Measurements from ENCODE around the gene NOTCH4. TPM values are rescaled to one million over a fixed set of nuclear protein-coding genes. Genes with fewer than 3 reads are reported as not detected.
"Not testable (repeated sequence)": the region's sequence is repeated elsewhere in the genome, so short reads cannot be mapped to it uniquely, and the experiment has no call there.

Gene NOTCH4
- total RNA-seq, 1 experiment from 2014 or later: 4.9 TPM

GRCh38 chr6:32192608-32193039 lies 31.2 kb downstream of the NOTCH4 start, which contains the start of gene GPSM3:
TSS of gene GPSM3 (minus strand) at chr6:32192643. CDS start at chr6:32192513, 130 bp downstream.
- Histone ChIP-seq H3K9me3 (replicated peaks) (no peaks in the 10 kb centered on the region), H3K36me3 (no peaks in the 10 kb centered on the region), H3K27ac (no peak within 1 kb of the TSS), H3K4me3 (no peak within 1 kb of the TSS), H3K4me1 (peaks cover 10% of the 10 kb centered on the region), H3K27me3 (no peaks in the 10 kb centered on the region)
- DNase-seq: peak; percentile 50 to 58

- no peak overlapping the region for H3K27ac ChIP-seq
- H3K27me3 ChIP-seq: no peaks in the 10 kb centered on the region
- H3K36me3 ChIP-seq: no peaks in the 10 kb centered on the region
- no peaks in the 10 kb centered on the region for H3K9me3 ChIP-seq (replicated peaks)
- peaks cover 10% of the 10 kb centered on the region for H3K4me1 ChIP-seq
- no peak for DNase-seq
- no peak overlapping the region for H3K4me3 ChIP-seq
These were observed 31.9 kb downstream of the NOTCH4 start for GRCh38 chr6:32191696-32192607.

- Histone ChIP-seq H3K4me1 (peaks cover 10% of the 10 kb centered on the region), H3K36me3 (peaks cover 4% of the 10 kb centered on the region; the same call in 1 of the 2 replicates), H3K9me3 (replicated peaks) (no peaks in the 10 kb centered on the region), H3K27me3 (no peaks in the 10 kb centered on the region), H3K4me3 (no peak overlapping the region), H3K27ac (no peak overlapping the region)
- DNase-seq: no peak
These were observed 32.8 kb downstream of the NOTCH4 start for GRCh38 chr6:32190911-32191677.

GRCh38 chr6:32190054-32190851 lies 33.6 kb downstream of the NOTCH4 start, which contains the start of gene PBX2:
TSS of gene PBX2 (minus strand) at chr6:32190202. CDS start at chr6:32189915, 287 bp downstream.
- DNase-seq: peak; percentile 87 to 88
- Histone ChIP-seq H3K4me3 (peak within 1 kb of the TSS; percentile 68), H3K27ac (peak within 1 kb of the TSS; percentile 60), H3K4me1 (peaks cover 10% of the 10 kb centered on the region), H3K9me3 (replicated peaks) (no peaks in the 10 kb centered on the region), H3K36me3 (peaks cover 4% of the 10 kb centered on the region; the same call in 1 of the 2 replicates), H3K27me3 (no peaks in the 10 kb centered on the region)

- Histone ChIP-seq H3K27me3 (no peaks in the 10 kb centered on the region), H3K36me3 (peaks cover 4% of the 10 kb centered on the region; the same call in 1 of the 2 replicates), H3K27ac (peak overlapping the region; percentile 60; the same call in 1 of the 2 replicates), H3K4me3 (peak overlapping the region; percentile 68), H3K9me3 (replicated peaks) (no peaks in the 10 kb centered on the region), H3K4me1 (peaks cover 10% of the 10 kb centered on the region)
- no peak for DNase-seq
These were observed 34.2 kb downstream of the NOTCH4 start for GRCh38 chr6:32189742-32190053.

- Histone ChIP-seq H3K27ac (peak overlapping the region; percentile 60; the same call in 1 of the 2 replicates), H3K27me3 (no peaks in the 10 kb centered on the region), H3K36me3 (peaks cover 4% of the 10 kb centered on the region; the same call in 1 of the 2 replicates), H3K4me3 (peak overlapping the region; percentile 68), H3K4me1 (peaks cover 10% of the 10 kb centered on the region), H3K9me3 (replicated peaks) (no peaks in the 10 kb centered on the region)
- no peak for DNase-seq
These were observed 34.7 kb downstream of the NOTCH4 start for GRCh38 chr6:32189069-32189741.

- Histone ChIP-seq H3K27ac (no peak overlapping the region), H3K4me3 (peak overlapping the region; percentile 68), H3K9me3 (replicated peaks) (no peaks in the 10 kb centered on the region), H3K4me1 (peaks cover 10% of the 10 kb centered on the region), H3K36me3 (peaks cover 4% of the 10 kb centered on the region; the same call in 1 of the 2 replicates), H3K27me3 (no peaks in the 10 kb centered on the region)
- DNase-seq: peak; percentile 25 to 29
These were observed 35.3 kb downstream of the NOTCH4 start for GRCh38 chr6:32188381-32189068.

- DNase-seq; H3K27me3 ChIP-seq; H3K9me3 ChIP-seq (replicated peaks); H3K4me1 ChIP-seq; H3K36me3 ChIP-seq; H3K27ac ChIP-seq: not testable (repeated sequence)
- peak overlapping the region; percentile 68; the same call in 1 of the 2 replicates for H3K4me3 ChIP-seq
These were observed 36.0 kb downstream of the NOTCH4 start for GRCh38 chr6:32187725-32188380.

GRCh38 chr6:32187009-32187709 lies 36.7 kb downstream of the NOTCH4 start:
- no peak for DNase-seq
- no peak overlapping the region for H3K27ac ChIP-seq
- H3K4me1 ChIP-seq: peaks cover 7% of the 10 kb centered on the region; the same call in 1 of the 2 replicates

GRCh38 chr6:32186151-32186840 lies 37.6 kb downstream of the NOTCH4 start:
- not testable (repeated sequence) for H3K27ac ChIP-seq; H3K4me1 ChIP-seq; DNase-seq; H3K4me3 ChIP-seq; H3K9me3 ChIP-seq (replicated peaks); H3K36me3 ChIP-seq; H3K27me3 ChIP-seq

More at GRCh38 chr6:32187009-32187709, 36.7 kb downstream of the NOTCH4 start:
- H3K4me3 ChIP-seq: no peak overlapping the region
- H3K9me3 ChIP-seq (replicated peaks): no peaks in the 10 kb centered on the region
- H3K36me3 ChIP-seq: peaks cover 4% of the 10 kb centered on the region; the same call in 1 of the 2 replicates
- H3K27me3 ChIP-seq: no peaks in the 10 kb centered on the region

GRCh38 chr6:32185681-32186131 lies 38.2 kb downstream of the NOTCH4 start:
- H3K27me3 ChIP-seq; H3K9me3 ChIP-seq (replicated peaks); H3K4me3 ChIP-seq; H3K27ac ChIP-seq; H3K4me1 ChIP-seq; H3K36me3 ChIP-seq: not testable (repeated sequence)
- DNase-seq: peak; percentile 75 to 80

All from SJCRH30 (cell line).